H1 (cell line): Measurements from ENCODE around the gene CRTC2. TPM values are rescaled to one million over a fixed set of nuclear protein-coding genes. Genes with fewer than 3 reads are reported as not detected.
A peak's percentile ranks its signal among the peaks of the same experiment; 100 is the strongest.

ENCODE experiments used
- CTCF ChIA-PET: fragments of 300-600 bp; sonication (Branson Sonifier 250); formaldehyde crosslinking; loops from one replicate; lab custom pipeline; 2021; ENCODE audit not compliant: partially characterized antibody; lab: Charles Lee
- POLR2A ChIA-PET: fragments of 300-600 bp; sonication (Branson Sonifier 250); formaldehyde crosslinking; loops from one replicate; lab custom pipeline; 2021; ENCODE audit warnings: inconsistent platforms; ENCODE audit not compliant: partially characterized antibody; lab: Charles Lee
- DNase-seq, 2 experiments: peaks; one replicate each; pipeline versions ENCODE4 v3.0.0 to v3.0.0-alpha.2; 2010 to 2022; ENCODE audit warnings: low spot score in 2 of 2, low read depth in 1 of 2, mixed read lengths in 1 of 2
- FAIRE-seq: peaks from 2 replicates; lab custom pipeline; 2011; peaks lifted over from hg19 to GRCh38; lab: Jason Lieb, UNC
- H2AFZ ChIP-seq: 2 replicates; pipeline ENCODE4 v1.8.1; 2012; ENCODE audit warnings: low read length, inconsistent platforms
- H2AK5ac ChIP-seq: 2 replicates; pipeline ENCODE4 v1.6.1; 2013; ENCODE audit warnings: low read depth, low read length
- H2BK120ac ChIP-seq: replicated peaks from 2 replicates; pipeline ENCODE3; 2013; ENCODE audit warnings: low read depth, low read length, inconsistent platforms
- H2BK12ac ChIP-seq: 2 replicates; pipeline ENCODE4 v1.6.1; 2013; ENCODE audit warnings: low read depth, low read length
- H2BK15ac ChIP-seq: 2 replicates; pipeline ENCODE4 v1.6.1; 2013; ENCODE audit warnings: low read length
- H2BK20ac ChIP-seq: 2 replicates; pipeline ENCODE4 v1.6.1; 2013; ENCODE audit warnings: low read length
- H2BK5ac ChIP-seq: 2 replicates; pipeline ENCODE4 v1.6.1; 2013; ENCODE audit warnings: low read depth, low read length
- H3K14ac ChIP-seq: 2 replicates; pipeline ENCODE4 v1.6.1; 2013; ENCODE audit warnings: inconsistent platforms; ENCODE audit not compliant: insufficient read length
- H3K18ac ChIP-seq: 2 replicates; pipeline ENCODE4 v1.6.1; 2013; ENCODE audit warnings: low read length; ENCODE audit errors: extremely low read depth
- H3K23ac ChIP-seq: 2 replicates; pipeline ENCODE4 v1.6.1; 2013; ENCODE audit warnings: inconsistent platforms; ENCODE audit not compliant: insufficient read length
- H3K23me2 ChIP-seq: 2 replicates; pipeline ENCODE4 v1.6.1; 2013; ENCODE audit warnings: low read depth, low read length
- H3K27ac ChIP-seq: 2 replicates; pipeline ENCODE4 v1.6.1; 2011; ENCODE audit warnings: low read depth, low read length, inconsistent platforms
- H3K27me3 ChIP-seq, 4 experiments: replicated peaks in 1 of 4; 1 replicate in 1 of 4; 2 replicates in 3 of 4; pipeline versions ENCODE4 v1.6.1 to v1.8.1; 2011 to 2013; ENCODE audit warnings: low read length in 3 of 4, mild to moderate bottlenecking in 3 of 4, inconsistent platforms in 2 of 4, mixed read lengths in 2 of 4, moderate library complexity in 1 of 4; ENCODE audit not compliant: control insufficient read depth in 3 of 4, insufficient read depth in 3 of 4; ENCODE audit errors: extremely low read depth in 1 of 4
- H3K36me3 ChIP-seq, 4 experiments: 2 replicates each; pipeline versions ENCODE4 v1.6.1 to v1.8.1; 2011 to 2013; ENCODE audit warnings: mild to moderate bottlenecking in 4 of 4, low read length in 3 of 4, moderate library complexity in 2 of 4, control low read depth in 1 of 4, inconsistent platforms in 1 of 4; ENCODE audit not compliant: insufficient read depth in 4 of 4, control insufficient read depth in 2 of 4
- H3K4ac ChIP-seq: replicated peaks from 2 replicates; pipeline ENCODE3; 2013; ENCODE audit warnings: low read length, low read depth, mixed read lengths, inconsistent platforms; ENCODE audit not compliant: insufficient read length
- H3K4me1 ChIP-seq, 4 experiments: replicated peaks in 1 of 4; 1 replicate in 1 of 4; 2 replicates in 3 of 4; pipeline versions ENCODE4 v1.6.1 to v1.8.1; 2011 to 2013; ENCODE audit warnings: low read length in 3 of 4, inconsistent platforms in 2 of 4, mixed read lengths in 1 of 4; ENCODE audit not compliant: insufficient read depth in 4 of 4, control insufficient read depth in 3 of 4
- H3K4me2 ChIP-seq, 2 experiments: 2 replicates each; pipeline versions ENCODE4 v1.6.1 to v1.8.1; 2011 to 2013; ENCODE audit warnings: low read depth in 2 of 2, low read length in 2 of 2, control low read depth in 1 of 2, inconsistent platforms in 1 of 2, mild to moderate bottlenecking in 1 of 2; ENCODE audit not compliant: insufficient read depth in 1 of 2
- H3K4me3 ChIP-seq, 4 experiments: fragments of 200-600, 300-600 bp in 1 of 4; sonication (generic), shearing (Covaris generic), sonication (Bioruptor Twin) in 1 of 4; 2 replicates each; pipeline versions ENCODE4 v1.5.1 to v1.8.1; 2011 to 2016; ENCODE audit warnings: low read length in 4 of 4, low read depth in 3 of 4, control low read depth in 2 of 4, inconsistent platforms in 2 of 4, mild to moderate bottlenecking in 2 of 4, mixed read lengths in 1 of 4, moderate library complexity in 1 of 4; ENCODE audit not compliant: insufficient read depth in 2 of 4; ENCODE audit errors: extremely low read depth in 1 of 4
- H3K56ac ChIP-seq: replicated peaks from 2 replicates; pipeline ENCODE3; 2013; ENCODE audit warnings: low read depth, mild to moderate bottlenecking, mixed read lengths, low read length, inconsistent platforms; ENCODE audit not compliant: insufficient read length
- H3K79me1 ChIP-seq: 2 replicates; pipeline ENCODE4 v1.6.1; 2013; ENCODE audit warnings: low read depth, low read length, control low read depth
- H3K79me2 ChIP-seq, 2 experiments: 2 replicates each; pipeline versions ENCODE4 v1.6.1 to v1.8.1; 2012 to 2013; ENCODE audit warnings: low read length in 2 of 2, mild to moderate bottlenecking in 2 of 2, inconsistent platforms in 1 of 2; ENCODE audit not compliant: insufficient read depth in 2 of 2, control insufficient read depth in 1 of 2
- H3K9ac ChIP-seq, 4 experiments: replicated peaks in 1 of 4; 1 replicate in 1 of 4; 2 replicates in 3 of 4; pipeline versions ENCODE4 v1.6.1 to v1.8.1; 2011 to 2013; ENCODE audit warnings: low read depth in 3 of 4, low read length in 3 of 4, control low read depth in 2 of 4, mild to moderate bottlenecking in 2 of 4, moderate library complexity in 2 of 4, inconsistent platforms in 1 of 4; ENCODE audit errors: extremely low read depth in 1 of 4
- H3K9me3 ChIP-seq, 2 experiments: 2 replicates each; pipeline versions ENCODE4 v1.6.1 to v1.8.1; 2012 to 2013; ENCODE audit warnings: mild to moderate bottlenecking in 2 of 2, moderate library complexity in 2 of 2, control low read depth in 1 of 2, inconsistent platforms in 1 of 2, low read depth in 1 of 2, low read length in 1 of 2, mixed read lengths in 1 of 2; ENCODE audit not compliant: insufficient read depth in 2 of 2
- H4K20me1 ChIP-seq, 2 experiments: replicated peaks in 1 of 2; 2 replicates each; pipeline versions ENCODE3 to v1.8.1; 2011 to 2013; ENCODE audit warnings: inconsistent platforms in 2 of 2, low read length in 2 of 2, mild to moderate bottlenecking in 1 of 2; ENCODE audit not compliant: insufficient read depth in 2 of 2, control insufficient read depth in 1 of 2
- H4K5ac ChIP-seq: 2 replicates; pipeline ENCODE4 v1.6.1; 2013; ENCODE audit warnings: low read length, low read depth, mixed read lengths, inconsistent platforms; ENCODE audit not compliant: insufficient read length
- H4K8ac ChIP-seq: 2 replicates; pipeline ENCODE4 v1.8.0; 2013; ENCODE audit warnings: mild to moderate bottlenecking, moderate library complexity, low read length, inconsistent platforms; ENCODE audit not compliant: insufficient read depth; ENCODE audit errors: extremely low read depth
- H4K91ac ChIP-seq: replicated peaks from 2 replicates; pipeline ENCODE3; 2013; ENCODE audit warnings: low read length, mixed read lengths, inconsistent platforms; ENCODE audit not compliant: insufficient read length
- CEBPB ChIP-seq: IDR thresholded peaks from 2 replicates; pipeline ENCODE4 v1.6.1; 2012; ENCODE audit warnings: low read depth, low read length
- CTCF ChIP-seq, 3 experiments: IDR thresholded peaks; 1 replicate in 2 of 3; 2 replicates in 1 of 3; pipeline versions ENCODE4 v1.5.1 to v1.6.1; 2011; ENCODE audit warnings: low read length in 3 of 3, mild to moderate bottlenecking in 3 of 3, inconsistent platforms in 2 of 3, low read depth in 1 of 3, moderate library complexity in 1 of 3; ENCODE audit not compliant: insufficient read depth in 1 of 3; ENCODE audit errors: control extremely low read depth in 1 of 3
- KDM4A ChIP-seq: IDR thresholded peaks from one replicate; pipeline ENCODE4 v1.7.1; 2012; ENCODE audit warnings: low read depth, mild to moderate bottlenecking, moderate library complexity, low read length, inconsistent platforms; ENCODE audit not compliant: severe bottlenecking
- POLR2A ChIP-seq, 2 experiments: IDR thresholded peaks; 1 replicate in 1 of 2; 2 replicates in 1 of 2; pipeline ENCODE4 v1.6.1; 2011; ENCODE audit warnings: low read depth in 2 of 2, low read length in 2 of 2, mild to moderate bottlenecking in 2 of 2; ENCODE audit errors: control extremely low read depth in 1 of 2
- RAD21 ChIP-seq, 2 experiments: IDR thresholded peaks in 1 of 2; conservative IDR thresholded peaks in 1 of 2; 2 replicates each; pipeline ENCODE4 v1.6.1; 2011; ENCODE audit warnings: low read depth in 2 of 2, low read length in 2 of 2, improper control_type of control experiment in 1 of 2, inconsistent platforms in 1 of 2, mild to moderate bottlenecking in 1 of 2, moderate library complexity in 1 of 2
- SIN3A ChIP-seq, 2 experiments: IDR thresholded peaks in 1 of 2; conservative IDR thresholded peaks in 1 of 2; 2 replicates each; pipeline ENCODE4 v1.6.1; 2011 to 2012; ENCODE audit warnings: low read length in 2 of 2, improper control_type of control experiment in 1 of 2, low read depth in 1 of 2, mild to moderate bottlenecking in 1 of 2
- SIRT6 ChIP-seq: IDR thresholded peaks from one replicate; pipeline ENCODE4 v1.7.1; 2012; ENCODE audit warnings: low read length, inconsistent platforms
- SP4 ChIP-seq: IDR thresholded peaks from 2 replicates; pipeline ENCODE4 v1.6.1; 2012; ENCODE audit warnings: low read length, inconsistent platforms
- TAF1 ChIP-seq: IDR thresholded peaks from 2 replicates; pipeline ENCODE4 v1.6.1; 2011; ENCODE audit warnings: mild to moderate bottlenecking, low read depth, low read length
- WGBS, 2 experiments: shearing (Covaris generic) in 1 of 2; methylation state at CpG; one replicate each; pipeline versions ENCODE4 v1.1.6 to v1.1.7; 2013 to 2015; ENCODE audit warnings: low lambda C conversion rate in 2 of 2, mixed read lengths in 2 of 2, inconsistent platforms in 1 of 2, low coverage in 1 of 2, missing lambda C conversion rate in 1 of 2; ENCODE audit not compliant: insufficient replicate concordance in 2 of 2, insufficient coverage in 1 of 2, insufficient read length in 1 of 2; ENCODE audit errors: extremely low coverage in 1 of 2, missing lambda C conversion rate in 1 of 2; 5-methylcytosine and 5-hydroxymethylcytosine counted together
- polyA plus RNA-seq, 7 experiments: library from polyadenylated mRNA; depleted of rRNA in 3 of 7; stranded (reverse) in 5 of 7; unstranded in 2 of 7; fragments of >200 nt in 5 of 7; fragments of 200-250 nt in 2 of 7; gene quantifications; 1 replicate in 5 of 7; 2 replicates in 1 of 7; 4 replicates in 1 of 7; pipeline versions ENCODE4 v1.2.1 to v1.2.3, GENCODE V29; 2011 to 2013; ENCODE audit warnings: missing spikeins in 2 of 7, mixed read lengths in 2 of 7
- total RNA-seq: library from RNA; stranded (reverse); fragmentation: NEBNext Ultra II Directional; extraction: Animal tissue kit (Norgen Biotek cat#: 25700); gene quantifications from 2 replicates; pipeline ENCODE4 v1.2.1, GENCODE V29; 2021
- TF ChIP-seq, protein P1 (sequence below): IDR thresholded peaks from 2 replicates; pipeline ENCODE4 v1.6.1; 2012; ENCODE audit warnings: inconsistent platforms

CRTC2 gene
- total and polyA plus RNA-seq, 2 of the 8 experiments (the other 6 are each of a cell fraction or from before 2014, with no cell fraction given): 28.6 to 34.3 TPM

- H3K4me1 ChIP-seq: peaks cover 6 to 20% (median 12%) of the 10 kb centered on the region in 4 experiments
- peak overlapping the region; percentile 92 for H3K18ac ChIP-seq
- DNase-seq (no peak), FAIRE-seq (no peak)
- ChIA-PET POLR2A (interaction anchor here (0.6 to 15.7 kb wide), 12 partner anchors 11 to 214 kb away, joined by 3 to 454 read pairs (median 4); partner anchors contain the start of genes CREB3L4, DENND4B, GATAD2B and JTB), CTCF (interaction anchor here (1.0 to 6.4 kb wide), 5 partner anchors 8 to 30 kb away, joined by 3 to 31 read pairs (median 8); partner anchors contain the start of genes DENND4B and RAB13)
- peak overlapping the region; percentile 82 to 98 (median 88) for H3K4me3 ChIP-seq
- H2BK15ac ChIP-seq: 0 out of 2 replicates have a peak overlapping the region, but pooled peaks have one; percentile 16
- H4K8ac ChIP-seq: peak overlapping the region; percentile 94
- H2BK120ac ChIP-seq: no peak overlapping the region
- peak overlapping the region; percentile 76 for H4K91ac ChIP-seq
- H3K4ac ChIP-seq: no peak overlapping the region
- peaks cover 21% of the 10 kb centered on the region for H3K23me2 ChIP-seq
- no peaks in the 10 kb centered on the region for H3K27me3 ChIP-seq
- H3K27ac ChIP-seq: peak overlapping the region; percentile 77
- peak overlapping the region; percentile 96 for H2BK5ac ChIP-seq
- peak overlapping the region; percentile 66 to 85 (median 77) for H3K9ac ChIP-seq
- 0 out of 2 replicates have a peak overlapping the region, but pooled peaks have one; percentile 60 for H2BK12ac ChIP-seq
- H3K14ac ChIP-seq: no peak overlapping the region
- H3K56ac ChIP-seq: peak overlapping the region; percentile 9
- H3K79me1 ChIP-seq: peaks cover 34% of the 10 kb centered on the region
- no peak overlapping the region for H3K23ac ChIP-seq
- H3K9me3 ChIP-seq: no peaks in the 10 kb centered on the region
- no peak overlapping the region for H2BK20ac ChIP-seq
- H3K36me3 ChIP-seq: peaks cover 11 to 27% (median 20%) of the 10 kb centered on the region in 4 experiments
- 2% methylated on average over 13 of the region's 13 CpGs; no CpG with 5 or more reads in 1 of the 2 experiments for WGBS, 2 experiments
- H2AK5ac ChIP-seq: 0 out of 2 replicates have a peak overlapping the region, but pooled peaks have one; percentile 11
- peaks cover 9 to 16% of the 10 kb centered on the region in 2 experiments for H4K20me1 ChIP-seq
- H3K79me2 ChIP-seq: peaks cover 36 to 68% of the 10 kb centered on the region in 2 experiments
- H3K4me2 ChIP-seq: peak overlapping the region; percentile 81 to 89
- H2AFZ ChIP-seq: peak overlapping the region; percentile 4; the same call in 1 of the 2 replicates
- peak overlapping the region; percentile 66 for H4K5ac ChIP-seq
- no peak for TF ChIP-seq CEBPB
- TF ChIP-seq, protein P1, sequence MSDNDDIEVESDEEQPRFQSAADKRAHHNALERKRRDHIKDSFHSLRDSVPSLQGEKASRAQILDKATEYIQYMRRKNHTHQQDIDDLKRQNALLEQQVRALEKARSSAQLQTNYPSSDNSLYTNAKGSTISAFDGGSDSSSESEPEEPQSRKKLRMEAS: no peak
- peak; percentile 74 for TF ChIP-seq SIRT6
- TF ChIP-seq SP4: no peak
- TF ChIP-seq SIN3A (conservative IDR thresholded peaks at IDR 0.05 in 1 of 2, IDR thresholded peaks at IDR 0.05 in 1 of 2; ENCODE audit: low read depth in 1 of 2, low read length in 2 of 2): no peak
- TF ChIP-seq RAD21 (IDR thresholded peaks at IDR 0.05 in 1 of 2, conservative IDR thresholded peaks at IDR 0.05 in 1 of 2; ENCODE audit: low read depth in 2 of 2, low read length in 2 of 2): no peak
- TF ChIP-seq CTCF (IDR thresholded peaks at IDR 0.05; ENCODE audit: control extremely low read depth in 1 of 3, insufficient read depth in 1 of 3, low read depth in 1 of 3, low read length in 3 of 3): no peak
- peak; percentile 52 to 66; a peak in 2 of 3 replicates for TF ChIP-seq POLR2A (IDR thresholded peaks at IDR 0.05; ENCODE audit: control extremely low read depth in 1 of 2, low read depth in 2 of 2, low read length in 2 of 2)
- peak; percentile 22 for TF ChIP-seq KDM4A
- no peak for TF ChIP-seq TAF1
Observed at GRCh38 chr1:153957744-153958110, 685 bp downstream of the CRTC2 start.
